Neural progenitor cell (in vitro differentiated cells): Measurements from ENCODE around the gene PTCH1. TPM values are rescaled to one million over a fixed set of nuclear protein-coding genes. Genes with fewer than 3 reads are reported as not detected.

ENCODE experiments used
- DNase-seq: peaks from one replicate; pipeline ENCODE4 v3.0.0-alpha.2; 2016; ENCODE audit warnings: low spot score
- H2AFZ ChIP-seq: fragments of 200-600 bp; sonication (generic); replicated peaks from 2 replicates; pipeline ENCODE4 v1.6.1; 2016; ENCODE audit warnings: antibody characterized with exemption
- H3F3A ChIP-seq: fragments of 200-600 bp; sonication (generic); 2 replicates; pipeline ENCODE4 v1.6.1; 2016; ENCODE audit warnings: antibody characterized with exemption, low read depth
- H3K27ac ChIP-seq: fragments of 200-600 bp; sonication (generic); 2 replicates; pipeline ENCODE4 v1.5.1; 2016; ENCODE audit warnings: mild to moderate bottlenecking
- H3K27me3 ChIP-seq: fragments of 200-600 bp; sonication (generic); 2 replicates; pipeline ENCODE4 v1.6.1; 2016; ENCODE audit warnings: mild to moderate bottlenecking, moderate library complexity
- H3K36me3 ChIP-seq: fragments of 200-600 bp; sonication (generic); 2 replicates; pipeline ENCODE4 v1.5.1; 2016
- H3K4me1 ChIP-seq: fragments of 200-600 bp; sonication (generic); 2 replicates; pipeline ENCODE4 v1.6.1; 2016; ENCODE audit warnings: mixed run types
- H3K4me2 ChIP-seq: fragments of 200-600 bp; sonication (generic); 2 replicates; pipeline ENCODE4 v1.6.1; 2016
- H3K4me3 ChIP-seq: fragments of 200-600 bp; sonication (generic); 2 replicates; pipeline ENCODE4 v1.5.1; 2016
- H3K79me2 ChIP-seq: fragments of 200-600 bp; sonication (generic); 2 replicates; pipeline ENCODE4 v1.6.1; 2016; ENCODE audit warnings: low read depth
- H3K9ac ChIP-seq: fragments of 200-600 bp; sonication (generic); 2 replicates; pipeline ENCODE4 v1.6.1; 2016
- H3K9me3 ChIP-seq: fragments of 200-600 bp; sonication (generic); 2 replicates; pipeline ENCODE4 v1.5.1; 2016; ENCODE audit warnings: low read depth
- H4K20me1 ChIP-seq: fragments of 200-600 bp; sonication (generic); 2 replicates; pipeline ENCODE4 v1.6.1; 2016; ENCODE audit warnings: low read depth
- H3K27ac Mint-ChIP-seq: 3 replicates; pipeline ENCODE4 v1.8.0; 2021; ENCODE audit warnings: mixed read lengths
- H3K27me3 Mint-ChIP-seq: 2 replicates; pipeline ENCODE4 v1.8.0; 2022; ENCODE audit warnings: low read depth, mild to moderate bottlenecking, inconsistent platforms, moderate library complexity, mixed read lengths; ENCODE audit not compliant: insufficient read depth
- H3K36me3 Mint-ChIP-seq: 3 replicates; pipeline ENCODE4 v1.8.0; 2021; ENCODE audit warnings: mixed read lengths
- H3K4me1 Mint-ChIP-seq: 3 replicates; pipeline ENCODE4 v1.8.0; 2021; ENCODE audit warnings: mixed read lengths
- H3K4me3 Mint-ChIP-seq: 3 replicates; pipeline ENCODE4 v1.8.0; 2021; ENCODE audit warnings: mild to moderate bottlenecking, moderate library complexity, mixed read lengths
- H3K9me3 Mint-ChIP-seq: 3 replicates; pipeline ENCODE4 v1.8.0; 2020; ENCODE audit warnings: mixed read lengths
- CTCF ChIP-seq: fragments of 200-600 bp; sonication (generic); IDR thresholded peaks from 2 replicates; pipeline ENCODE4 v1.5.1; 2017; ENCODE audit warnings: antibody characterized with exemption, mild to moderate bottlenecking
- EZH2 ChIP-seq: fragments of 200-600 bp; sonication (generic); IDR thresholded peaks from 2 replicates; pipeline ENCODE4 v1.6.1; 2017; ENCODE audit warnings: antibody characterized with exemption, mild to moderate bottlenecking, moderate library complexity
- EZH2phosphoT487 ChIP-seq: fragments of 200-600 bp; sonication (generic); IDR thresholded peaks from 2 replicates; pipeline ENCODE4 v1.6.1; 2017; ENCODE audit warnings: antibody characterized with exemption
- total RNA-seq: library from RNA; depleted of rRNA; stranded (reverse); fragments of >200 nt; gene quantifications from 2 replicates; pipeline ENCODE4 v1.2.3, GENCODE V29; 2015; ENCODE audit warnings: low replicate concordance

The PTCH1 gene
- total RNA-seq, 1 donor from 2014 or later: 23.0 TPM

GRCh38 chr9:95431286-95431685 is 85.5 kb downstream of the PTCH1 start:
- Histone ChIP-seq H4K20me1 (no peaks in the 10 kb centered on the region), H3K79me2 (no peaks in the 10 kb centered on the region), H3K4me2 (no peak overlapping the region), H3K4me3 (no peak overlapping the region), H3K27me3 (no peaks in the 10 kb centered on the region), H3K9ac (no peak overlapping the region), H3K27ac (no peak overlapping the region), H3K9me3 (no peaks in the 10 kb centered on the region), H3K4me1 (peaks cover 9% of the 10 kb centered on the region), H3K36me3 (no peaks in the 10 kb centered on the region), H2AFZ (no peak overlapping the region), H3F3A (peaks cover 14% of the 10 kb centered on the region)
- Mint-ChIP-seq H3K36me3 (peaks cover 9% of the 10 kb centered on the region), H3K9me3 (peaks cover 28% of the 10 kb centered on the region), H3K4me1 (peaks cover 9% of the 10 kb centered on the region), H3K4me3 (no peak overlapping the region), H3K27ac (no peak overlapping the region), H3K27me3 (peaks cover 18% of the 10 kb centered on the region)
- DNase-seq: no peak
- TF ChIP-seq EZH2phosphoT487: no peak

GRCh38 chr9:95429948-95430620 is 86.7 kb downstream of the PTCH1 start:
- peaks cover 9% of the 10 kb centered on the region for H3K36me3 Mint-ChIP-seq
- Histone ChIP-seq H3K4me1 (peaks cover 15% of the 10 kb centered on the region), H2AFZ (no peak overlapping the region), H3K36me3 (no peaks in the 10 kb centered on the region), H3K27me3 (no peaks in the 10 kb centered on the region), H3K27ac (no peak overlapping the region), H3K9me3 (no peaks in the 10 kb centered on the region), H3K4me3 (no peak overlapping the region), H3K79me2 (no peaks in the 10 kb centered on the region), H3K9ac (no peak overlapping the region), H3F3A (peaks cover 23% of the 10 kb centered on the region), H4K20me1 (no peaks in the 10 kb centered on the region), H3K4me2 (no peak overlapping the region)
- H3K27me3 Mint-ChIP-seq: peaks cover 23% of the 10 kb centered on the region
- no peak for TF ChIP-seq EZH2
- no peak for TF ChIP-seq CTCF
- TF ChIP-seq EZH2phosphoT487: no peak
- H3K4me1 Mint-ChIP-seq: peaks cover 17% of the 10 kb centered on the region
- no peak for DNase-seq
- no peak overlapping the region for H3K4me3 Mint-ChIP-seq
- no peak overlapping the region for H3K27ac Mint-ChIP-seq
- H3K9me3 Mint-ChIP-seq: peaks cover 28% of the 10 kb centered on the region

- Mint-ChIP-seq H3K4me1 (peaks cover 12% of the 10 kb centered on the region), H3K4me3 (no peak overlapping the region), H3K27ac (no peak overlapping the region), H3K27me3 (peaks cover 21% of the 10 kb centered on the region), H3K36me3 (peaks cover 12% of the 10 kb centered on the region), H3K9me3 (peaks cover 30% of the 10 kb centered on the region)
- Histone ChIP-seq H3K9me3 (no peaks in the 10 kb centered on the region), H4K20me1 (no peaks in the 10 kb centered on the region), H2AFZ (no peak overlapping the region), H3K4me2 (no peak overlapping the region), H3K9ac (no peak overlapping the region), H3K4me1 (peaks cover 10% of the 10 kb centered on the region), H3K27ac (no peak overlapping the region), H3F3A (peaks cover 23% of the 10 kb centered on the region), H3K36me3 (no peaks in the 10 kb centered on the region), H3K4me3 (no peak overlapping the region), H3K79me2 (no peaks in the 10 kb centered on the region), H3K27me3 (no peaks in the 10 kb centered on the region)
- no peak for DNase-seq
- no peak for TF ChIP-seq EZH2
- TF ChIP-seq EZH2phosphoT487: no peak
- TF ChIP-seq CTCF: no peak
Observed at GRCh38 chr9:95429096-95429495, 87.7 kb downstream of the PTCH1 start.

- Histone ChIP-seq H3K9me3 (peaks cover 8% of the 10 kb centered on the region), H3K79me2 (no peaks in the 10 kb centered on the region), H2AFZ (peak overlapping the region; percentile 94), H3K27me3 (no peaks in the 10 kb centered on the region), H3K36me3 (peaks cover 11% of the 10 kb centered on the region), H3K9ac (no peak overlapping the region), H3K4me2 (peak overlapping the region; percentile 73), H4K20me1 (no peaks in the 10 kb centered on the region), H3F3A (peaks cover 23% of the 10 kb centered on the region), H3K4me1 (peaks cover 9% of the 10 kb centered on the region), H3K4me3 (peak overlapping the region; percentile 39), H3K27ac (peak overlapping the region; percentile 84)
- Mint-ChIP-seq H3K27ac (peak overlapping the region; percentile 92), H3K27me3 (peaks cover 18% of the 10 kb centered on the region), H3K9me3 (peaks cover 41% of the 10 kb centered on the region), H3K36me3 (peaks cover 22% of the 10 kb centered on the region), H3K4me1 (peaks cover 12% of the 10 kb centered on the region), H3K4me3 (peak overlapping the region; percentile 78)
- peak; percentile 44 for DNase-seq
- TF ChIP-seq EZH2 (peak; percentile 31), CTCF (no peak), EZH2phosphoT487 (no peak)
Observed at GRCh38 chr9:95425910-95426551, 90.7 kb downstream of the PTCH1 start.
